HG02870 (cell line): ENCODE measurements around the gene GGA3.
"Not testable (repeated sequence)": the region's sequence is repeated elsewhere in the genome, so short reads cannot be mapped to it uniquely, and the experiment has no call there.

Source experiments
- ATAC-seq: cut with Tn5 transposase; IDR thresholded peaks from one replicate; pipeline ENCODE4 v1.9.1; 2021; ENCODE audit warnings: mild to moderate bottlenecking, moderate library complexity; ENCODE audit not compliant: unreplicated experiment

The GGA3 gene

GRCh38 chr17:75273977-75274708 is 12.7 kb upstream of the GGA3 start:
- ATAC-seq: no peak

- no peak for ATAC-seq
Measured at GRCh38 chr17:75272848-75273184, 11.4 kb upstream of the GGA3 start.

GRCh38 chr17:75271955-75272847 is 10.8 kb upstream of the GGA3 start:
- ATAC-seq: no peak

- peak; percentile 45 for ATAC-seq
Measured at GRCh38 chr17:75271233-75271954, 10.0 kb upstream of the GGA3 start.

- no peak for ATAC-seq
Measured at GRCh38 chr17:75270966-75271232, 9.5 kb upstream of the GGA3 start, which contains the start of gene MIF4GD. Gene MIF4GD (minus strand): TSS chr17:75271231. CDS start chr17:75270195, 1,036 bp downstream.

GRCh38 chr17:75270218-75270965 is 9.0 kb upstream of the GGA3 start:
- peak; percentile 37 for ATAC-seq

- no peak for ATAC-seq
Measured at GRCh38 chr17:75269844-75270217, 8.4 kb upstream of the GGA3 start.

- ATAC-seq: no peak
Measured at GRCh38 chr17:75267411-75268232, 6.2 kb upstream of the GGA3 start.

- no peak for ATAC-seq
Measured at GRCh38 chr17:75267153-75267410, 5.7 kb upstream of the GGA3 start.

- ATAC-seq: no peak
Measured at GRCh38 chr17:75266316-75267152, 5.1 kb upstream of the GGA3 start.

- ATAC-seq: no peak
Measured at GRCh38 chr17:75265614-75266315, 4.4 kb upstream of the GGA3 start.

GRCh38 chr17:75263055-75263454 is 1.6 kb upstream of the GGA3 start:
- no peak for ATAC-seq

GRCh38 chr17:75262112-75262606 is 753 bp upstream of the GGA3 start:
- ATAC-seq: peak; percentile 17

GRCh38 chr17:75260641-75261335 is 618 bp downstream of the GGA3 start:
- ATAC-seq: peak; percentile 20

- ATAC-seq: not testable (repeated sequence)
Measured at GRCh38 chr17:75257228-75257627, 4.2 kb downstream of the GGA3 start.

GRCh38 chr17:75255954-75256698 is 5.3 kb downstream of the GGA3 start:
- ATAC-seq: not testable (repeated sequence)

- no peak for ATAC-seq
Measured at GRCh38 chr17:75252039-75252816, 9.2 kb downstream of the GGA3 start.
